Measurements from ENCODE around the gene DDX56. TPM values are rescaled to one million over a fixed set of nuclear protein-coding genes. Genes with fewer than 3 reads are reported as not detected.
A peak's percentile ranks its signal among the peaks of the same experiment; 100 is the strongest.

DDX56 gene
- total and polyA plus RNA-seq, 2 of the 4 experiments (the other 2 are of a cell fraction), result 59.4 to 67.7 TPM

DNA sequence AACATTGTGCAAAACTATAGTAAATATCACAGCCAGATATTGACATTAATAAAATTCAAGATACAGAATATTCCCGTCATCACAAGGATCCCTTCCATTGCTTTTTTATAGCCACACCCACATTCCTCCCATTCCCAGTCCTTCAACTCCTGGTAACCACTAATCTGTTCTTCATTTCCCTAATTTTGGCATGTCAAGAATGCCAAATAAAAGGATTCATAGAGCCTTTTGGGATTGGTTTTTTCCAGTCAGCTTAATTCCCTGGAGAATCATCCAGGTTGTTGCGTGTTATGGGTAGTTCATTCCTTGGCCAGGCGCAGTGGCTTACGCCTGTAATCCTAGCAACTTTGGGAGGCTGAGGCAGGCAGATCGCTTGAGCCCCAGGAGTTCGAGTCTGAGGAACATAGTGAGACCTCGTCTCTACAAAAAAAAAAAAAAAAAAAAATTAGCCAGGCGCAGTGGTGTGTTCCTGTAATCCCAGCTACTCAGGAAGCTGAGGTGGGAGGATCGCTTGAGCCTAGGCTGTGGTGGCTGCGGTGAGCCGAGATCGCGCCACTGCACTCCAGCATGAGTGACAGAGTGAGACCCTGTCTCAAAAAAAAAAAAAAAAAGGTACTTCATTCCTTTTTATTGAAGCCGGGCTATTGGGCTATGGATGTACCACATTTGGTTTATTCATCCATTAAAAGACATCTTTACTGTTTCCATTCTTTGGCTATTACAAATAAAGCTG, 35.4 kb upstream of the DDX56 start:
- no peak overlapping the region for H2BK5ac ChIP-seq (ENCODE audit: low read depth, low read length, poor library complexity, severe bottlenecking)
- no peak overlapping the region for H3K14ac ChIP-seq (replicated peaks; ENCODE audit: low read depth, low read length)
- H3K9me1 ChIP-seq (ENCODE audit: insufficient read depth, low read length), result no peaks in the 10 kb centered on the region; the same call in 1 of the 2 replicates
- 0 out of 2 replicates have a peak, but pooled peaks cover 4% of the 10 kb centered on the region for H4K20me1 ChIP-seq (ENCODE audit: insufficient read depth, low read length)
- BruUV-seq (replicated peaks), result no TSS peak
- no peaks in the 10 kb centered on the region for H3K9me3 ChIP-seq (ENCODE audit: control insufficient read depth, insufficient read depth, low read length)
- no peak overlapping the region for H3K56ac ChIP-seq (ENCODE audit: extremely low read depth, insufficient read depth, low read length)
- in situ Hi-C loops (cut with MboI; ENCODE audit: low sequenced_read_pairs) (no loop called here), dilution Hi-C loops (cut with HindIII; ENCODE audit: low sequenced_read_pairs, unreplicated experiment) (no loop called here), intact Hi-C loops (cut with micrococcal nuclease) (loop anchor here (5.0 kb wide), 1 partner anchor 238 kb away; the partner anchor contains the start of gene H2AZ2)
- H3K18ac ChIP-seq (ENCODE audit: low read depth, low read length), result no peak overlapping the region
- no peaks in the 10 kb centered on the region for H3K36me3 ChIP-seq (ENCODE audit: control insufficient read depth, insufficient read depth, low read length)
- H2AK9ac ChIP-seq (replicated peaks; ENCODE audit: low read depth, low read length, poor library complexity), result no peak overlapping the region
- no peak overlapping the region for H2AFZ ChIP-seq (replicated peaks; ENCODE audit: low read length, poor library complexity)
- POLR2A ChIA-PET (ENCODE audit: unreplicated experiment), result no interaction called here
- H4K8ac ChIP-seq (ENCODE audit: low read depth in 2 of 2, low read length in 2 of 2), result no peak overlapping the region
- H3K4me2 ChIP-seq (ENCODE audit: low read depth, low read length), result no peak overlapping the region
- peaks cover 10 to 35% of the 10 kb centered on the region in 2 experiments; a peak in 3 of 4 replicates for H3K79me1 ChIP-seq (ENCODE audit: low read depth in 1 of 2, low read length in 2 of 2)
- no peak overlapping the region for H3K4me3 ChIP-seq (ENCODE audit: insufficient read depth, low read depth, low read length)
- DNase-seq (no peak), ATAC-seq (ENCODE audit: low read depth) (no peak)
- CTCF ChIA-PET, result no interaction called here
- peak overlapping the region; percentile 33; the same call in 1 of the 2 replicates for H3K23ac ChIP-seq (ENCODE audit: low read depth, low read length)
- H3K27me3 ChIP-seq (ENCODE audit: control insufficient read depth, insufficient read depth, low read length), result no peaks in the 10 kb centered on the region
- H2BK15ac ChIP-seq (ENCODE audit: low read depth, low read length), result no peak overlapping the region
- H3K27ac ChIP-seq (ENCODE audit: insufficient read depth, low read length), result no peak overlapping the region
- no peak overlapping the region for H2BK120ac ChIP-seq (ENCODE audit: low read depth, low read length)
- H4K91ac ChIP-seq (ENCODE audit: insufficient read depth, low read depth, low read length), result no peak overlapping the region
- TF ChIP-seq CHD1 (IDR thresholded peaks at IDR 0.05; ENCODE audit: low read depth, low read length) (no peak), FOS (IDR thresholded peaks at IDR 0.05; ENCODE audit: low read depth, low read length) (no peak), CTCF (conservative IDR thresholded peaks at IDR 0.05; ENCODE audit: low read depth, low read length) (no peak), NFE2L2 (IDR thresholded peaks at IDR 0.05; ENCODE audit: low read depth, low read length) (no peak), SMC3 (IDR thresholded peaks at IDR 0.05; ENCODE audit: low read depth, low read length) (no peak), RAD21 (IDR thresholded peaks at IDR 0.05; ENCODE audit: low read length) (no peak), CEBPB (IDR thresholded peaks at IDR 0.05; ENCODE audit: low read depth, low read length) (no peak), ELK1 (IDR thresholded peaks at IDR 0.05; ENCODE audit: borderline replicate concordance, low read depth, low read length) (no peak), POLR2A (IDR thresholded peaks at IDR 0.05; ENCODE audit: low read depth, low read length) (no peak), MAZ (IDR thresholded peaks at IDR 0.05; ENCODE audit: borderline replicate concordance, low read depth, low read length) (no peak)
- no peak overlapping the region for H3K4ac ChIP-seq (ENCODE audit: low read depth, low read length)
- WGBS, 2 experiments (ENCODE audit: extremely low coverage in 2 of 2, insufficient read length in 1 of 2), result 100% methylated on average over 8 of the region's 14 CpGs; no CpG with 5 or more reads in 1 of the 2 experiments
- H2BK20ac ChIP-seq (ENCODE audit: low read depth, low read length), result no peak overlapping the region
- no peak overlapping the region for H4K5ac ChIP-seq (ENCODE audit: low read depth, low read length)
- H3K9ac ChIP-seq (ENCODE audit: low read depth, low read length), result no peak overlapping the region
- H3K4me1 ChIP-seq (ENCODE audit: control insufficient read depth, insufficient read depth, low read length), result no peaks in the 10 kb centered on the region
- peak overlapping the region; percentile 56; the same call in 1 of the 2 replicates for H2AK5ac ChIP-seq (ENCODE audit: low read depth, low read length)
